GM12892 (cell line): ENCODE results near the gene ERMARD.

Experiments used
- DNase-seq: peaks from one replicate; pipeline ENCODE4 v3.0.0; 2011; ENCODE audit not compliant: insufficient read length
- FAIRE-seq: peaks from 2 replicates; lab custom pipeline; 2011; peaks lifted over from hg19 to GRCh38; lab: Jason Lieb, UNC
- POLR2A ChIP-seq: IDR thresholded peaks from 2 replicates; pipeline ENCODE4 v1.6.1; 2011; ENCODE audit warnings: low read depth, low read length, control low read depth
- POLR2AphosphoS5 ChIP-seq: IDR thresholded peaks from 2 replicates; pipeline ENCODE4 v1.6.1; 2011; ENCODE audit warnings: low read depth, low read length, control low read depth
- TAF1 ChIP-seq: IDR thresholded peaks from 2 replicates; pipeline ENCODE4 v1.6.1; 2011; ENCODE audit warnings: low read depth, mild to moderate bottlenecking, control low read depth, low read length, borderline replicate concordance

ERMARD gene

DNA sequence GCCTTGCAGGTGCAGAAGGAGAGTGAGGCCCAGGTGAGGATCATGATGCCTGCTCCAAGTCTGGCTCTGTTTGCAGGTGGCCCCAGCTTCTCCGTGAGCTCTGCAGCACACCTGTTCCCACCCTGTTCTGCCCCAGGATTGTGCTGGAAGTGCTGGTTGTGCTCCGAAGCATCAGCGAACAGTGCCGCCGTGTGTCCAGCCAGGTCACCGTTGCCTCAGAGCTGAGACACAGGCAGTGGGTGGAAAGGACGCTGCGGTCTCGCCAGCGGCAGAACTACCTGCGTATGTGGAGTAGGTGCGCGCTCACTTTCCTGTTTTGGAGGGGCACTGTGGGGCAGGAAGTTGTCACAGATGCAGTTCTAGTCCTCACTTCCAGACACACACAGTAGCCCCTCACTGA lies 25.0 kb downstream of the ERMARD start:
- FAIRE-seq (no peak), DNase-seq (no peak)
- TF ChIP-seq TAF1 (no peak), POLR2AphosphoS5 (no peak), POLR2A (no peak)

DNA sequence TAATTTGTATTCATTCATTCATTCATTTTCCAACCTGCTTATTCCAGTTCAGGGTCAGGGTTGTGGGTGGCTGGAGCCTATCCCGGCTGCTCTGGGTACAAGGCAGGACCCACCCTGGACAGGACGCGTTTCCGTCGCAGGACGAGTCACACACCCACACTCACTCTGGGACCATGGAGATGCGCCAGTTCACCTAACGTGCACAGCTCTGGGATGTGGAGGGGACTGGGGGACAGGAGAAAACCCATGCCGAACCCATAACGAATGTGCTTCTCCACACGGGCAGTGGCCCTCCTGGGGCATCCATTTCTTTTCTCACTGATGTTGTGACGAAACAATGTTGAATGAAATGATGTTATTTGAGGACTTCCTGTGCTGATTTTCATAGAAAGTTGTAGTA lies 26.5 kb downstream of the ERMARD start:
- FAIRE-seq: no peak
- DNase-seq: no peak

DNA sequence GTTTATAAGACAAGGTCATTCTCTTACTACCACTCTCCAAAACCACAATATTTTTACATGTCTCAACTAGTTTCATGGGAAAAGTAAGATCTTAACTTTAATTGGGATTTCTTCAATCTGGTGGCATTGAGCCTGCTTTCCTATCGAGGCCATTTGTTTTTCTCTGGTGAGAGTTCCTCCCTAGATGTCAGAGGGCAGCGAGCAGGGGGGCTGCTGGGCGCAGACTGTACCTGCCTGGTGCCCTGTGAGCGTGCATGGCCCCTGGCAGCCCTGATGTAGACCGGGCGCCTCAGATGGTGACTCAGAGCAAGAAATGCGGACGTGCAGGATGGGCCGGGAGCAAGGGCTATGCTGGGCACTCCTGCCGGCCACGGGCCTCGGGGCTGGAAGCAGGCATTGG lies 27.2 kb downstream of the ERMARD start:
- TF ChIP-seq TAF1 (no peak), POLR2A (no peak), POLR2AphosphoS5 (no peak)
- no peak for FAIRE-seq
- no peak for DNase-seq

More for the DNA sequence above, 26.5 kb downstream of the ERMARD start:
- TF ChIP-seq POLR2AphosphoS5 (no peak), POLR2A (no peak), TAF1 (no peak)

DNA sequence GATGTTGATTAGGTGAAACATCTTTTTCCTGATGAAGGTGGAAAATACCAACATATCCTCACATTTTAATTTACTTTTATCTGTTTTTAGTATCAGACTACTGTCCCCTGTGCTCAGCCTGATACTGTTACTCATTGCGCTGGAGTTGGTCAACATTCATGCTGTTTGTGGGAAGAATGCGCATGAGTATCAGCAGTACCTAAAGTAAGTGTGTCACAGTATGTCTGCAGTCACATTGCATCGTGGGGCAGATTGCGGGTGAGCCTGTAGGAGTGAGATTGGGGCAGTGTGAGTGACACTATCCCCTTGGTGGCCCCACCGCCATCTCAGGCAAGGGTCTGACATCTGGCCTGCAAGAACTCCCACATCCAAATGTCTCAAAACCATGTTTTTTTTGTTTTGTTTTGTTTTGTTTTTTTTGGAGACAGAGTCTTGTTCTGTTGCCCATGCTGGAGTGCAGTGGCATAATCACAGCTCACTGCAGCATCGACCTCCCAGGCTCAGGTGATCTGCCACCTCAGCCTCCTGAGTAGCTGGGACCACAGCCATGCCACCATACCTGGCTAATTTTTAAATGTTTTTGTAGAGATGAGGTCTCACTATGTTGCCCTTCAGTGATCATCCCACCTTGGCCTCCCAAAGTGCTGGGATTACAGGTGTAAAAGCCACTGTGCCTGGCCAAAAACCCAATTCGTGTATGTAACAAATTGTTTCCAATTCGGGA lies 27.8 kb downstream of the ERMARD start:
- DNase-seq: no peak
- no peak for TF ChIP-seq POLR2AphosphoS5
- no peak for FAIRE-seq

DNA sequence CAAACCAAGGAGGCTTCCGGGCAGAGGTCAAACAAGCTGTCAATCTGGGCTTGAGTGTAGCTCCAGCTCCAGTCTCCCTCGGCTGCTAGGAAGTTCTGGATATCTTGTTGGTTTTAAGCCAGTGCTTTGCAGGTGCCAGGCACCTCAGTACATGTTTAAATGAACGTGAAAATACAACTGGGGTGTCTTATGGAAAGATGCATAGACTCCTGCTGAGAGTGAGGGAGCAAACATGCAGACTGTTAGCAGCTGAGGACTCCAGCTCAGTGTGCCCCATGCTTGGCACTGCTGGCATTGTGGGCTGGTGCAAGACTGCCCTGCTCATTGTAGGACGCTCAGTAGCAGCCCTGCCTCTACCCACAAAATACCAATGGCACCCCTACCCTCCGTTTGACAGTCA lies 28.5 kb downstream of the ERMARD start:
- DNase-seq: no peak
- FAIRE-seq: no peak
- TF ChIP-seq POLR2AphosphoS5 (no peak), POLR2A (no peak)

DNA sequence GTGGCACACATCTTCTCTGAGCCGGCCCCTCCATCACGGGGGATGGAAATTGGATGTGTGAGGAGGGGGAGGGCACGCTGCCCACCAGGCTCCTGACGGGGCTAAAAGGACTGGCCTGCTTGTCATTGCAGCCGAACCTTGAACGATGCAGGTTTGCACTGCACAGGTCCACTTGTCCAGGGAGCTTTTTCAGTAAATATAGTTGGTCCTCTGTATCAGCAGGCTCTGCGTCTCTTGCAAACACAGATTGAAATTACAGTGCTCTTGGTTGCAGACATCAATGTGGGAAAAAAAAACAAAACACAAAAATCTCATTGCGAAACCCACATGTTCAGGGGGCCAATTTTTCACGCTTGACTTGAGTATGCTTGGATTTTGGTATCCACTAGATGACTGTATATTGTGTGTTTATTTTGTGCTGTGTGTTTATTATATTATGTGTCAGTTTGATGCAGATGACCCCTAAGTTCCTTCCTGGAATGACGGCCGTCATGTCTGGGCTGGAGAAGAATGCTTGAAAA lies 29.2 kb downstream of the ERMARD start:
- no peak for FAIRE-seq
- TF ChIP-seq TAF1: no peak
- no peak for TF ChIP-seq POLR2AphosphoS5
- no peak for TF ChIP-seq POLR2A

DNA sequence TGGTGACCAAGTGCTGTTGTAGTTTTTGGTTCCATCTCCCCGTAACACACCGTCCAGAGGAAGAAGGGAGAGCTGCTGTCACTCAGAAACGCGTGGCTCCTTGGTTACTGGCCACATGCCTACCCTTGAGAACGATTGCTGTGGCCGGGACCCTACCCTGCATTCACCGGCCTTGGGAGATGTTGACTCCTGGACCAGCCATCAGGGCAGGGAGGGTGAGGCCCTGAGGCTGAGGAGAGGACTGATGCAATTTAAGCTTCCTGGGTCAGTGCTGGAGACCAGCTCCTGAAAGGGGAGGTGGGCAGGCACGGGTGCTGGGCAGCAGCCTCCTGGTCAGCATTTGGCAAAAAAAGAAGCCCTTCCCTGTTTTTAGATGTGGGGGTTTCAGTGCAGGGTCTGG lies 31.5 kb downstream of the ERMARD start:
- DNase-seq (no peak), FAIRE-seq (no peak)
- no peak for TF ChIP-seq TAF1
- TF ChIP-seq POLR2A: no peak
- TF ChIP-seq POLR2AphosphoS5: no peak

More for the DNA sequence above, 29.2 kb downstream of the ERMARD start:
- DNase-seq: no peak

DNA sequence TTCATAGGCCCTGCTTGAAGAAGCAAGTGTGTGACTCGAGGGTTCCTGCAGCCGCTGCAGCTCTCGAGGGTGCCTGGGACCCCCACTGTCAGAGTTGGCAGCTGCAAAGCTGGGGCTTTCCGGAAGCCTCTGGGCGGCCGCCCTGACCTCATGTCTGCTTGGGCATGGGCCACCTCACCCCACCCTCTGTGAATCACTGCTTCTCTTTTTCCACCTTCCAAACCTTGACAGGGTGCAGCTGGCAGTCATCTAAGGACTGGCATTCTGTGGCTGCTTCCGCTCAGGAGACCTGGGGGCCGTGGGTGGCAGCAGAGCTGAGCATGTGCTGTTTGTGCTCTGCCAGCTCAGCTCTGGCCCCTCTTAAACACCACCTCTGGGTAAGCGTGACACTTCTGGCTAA lies 32.0 kb downstream of the ERMARD start:
- TF ChIP-seq POLR2AphosphoS5: no peak
- no peak for FAIRE-seq

DNA sequence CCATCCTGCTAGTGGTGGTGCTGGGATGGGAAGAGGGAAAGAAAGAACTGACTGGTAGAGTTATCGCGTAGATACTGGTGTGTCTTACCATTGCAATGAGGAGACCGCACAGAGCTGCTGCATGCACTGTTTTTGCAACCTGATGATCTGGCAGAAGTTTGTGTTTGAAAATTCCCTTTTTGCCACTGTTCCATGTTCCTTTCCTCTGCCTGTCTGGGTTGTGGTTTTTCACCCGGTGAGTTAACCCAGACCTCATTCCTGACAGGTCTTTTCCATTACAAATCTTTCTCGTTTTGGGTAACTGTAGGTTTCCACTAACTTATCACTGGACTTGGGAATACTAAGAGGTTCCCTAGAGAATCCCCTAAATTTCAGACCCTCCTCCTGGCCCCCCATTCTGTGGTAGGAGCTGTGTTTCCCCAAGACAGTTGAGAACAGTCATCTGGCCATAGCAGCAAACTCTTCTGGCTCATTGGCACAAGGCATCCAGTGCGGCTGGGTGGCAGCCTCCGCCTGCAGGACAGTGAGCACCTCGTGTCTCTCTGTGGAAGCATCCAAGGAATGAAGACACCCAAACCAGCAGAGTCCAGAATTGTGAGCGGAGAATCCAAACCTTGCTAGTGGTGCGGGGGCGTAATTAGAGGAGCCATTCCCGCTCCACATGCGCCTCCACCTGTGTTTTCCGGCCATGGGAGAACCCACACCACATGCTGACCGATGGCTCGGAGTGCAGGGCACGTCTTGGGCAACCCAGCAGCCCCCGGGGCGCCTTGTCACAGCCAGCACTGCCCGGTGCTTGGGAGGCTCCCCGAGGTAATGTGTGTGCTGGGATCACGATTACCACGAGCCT lies 32.8 kb downstream of the ERMARD start:
- no peak for TF ChIP-seq POLR2A
- TF ChIP-seq TAF1: no peak
- FAIRE-seq (no peak), DNase-seq (no peak)

More for the DNA sequence above, 32.0 kb downstream of the ERMARD start:
- DNase-seq: no peak

DNA sequence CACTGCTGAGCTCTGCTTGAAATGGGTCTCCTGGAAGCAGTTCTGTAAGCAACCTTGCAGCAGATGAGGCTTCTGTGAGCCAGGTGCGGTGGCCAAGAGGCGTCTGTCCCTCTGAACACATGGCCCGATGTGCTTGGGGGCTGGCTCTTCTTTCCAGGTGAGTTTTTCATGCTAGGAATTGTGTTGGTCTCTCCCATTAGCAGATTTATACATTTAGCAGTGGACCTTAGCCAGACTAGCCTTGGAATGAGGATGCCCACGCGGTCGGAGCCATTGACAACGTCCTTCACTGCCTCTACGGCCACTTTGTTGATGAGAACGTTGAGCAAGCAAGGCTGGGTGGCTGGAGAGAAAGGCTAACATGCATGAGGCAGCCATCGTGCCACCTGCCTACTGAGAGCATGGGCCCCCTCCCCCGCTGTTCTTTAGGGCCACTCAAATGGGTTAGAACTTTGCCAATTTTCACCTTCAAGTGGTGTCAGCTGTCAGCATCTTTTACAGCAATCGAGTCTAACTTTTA lies 33.5 kb downstream of the ERMARD start:
- no peak for FAIRE-seq
- TF ChIP-seq TAF1 (no peak), POLR2AphosphoS5 (no peak), POLR2A (no peak)
- DNase-seq: no peak

DNA sequence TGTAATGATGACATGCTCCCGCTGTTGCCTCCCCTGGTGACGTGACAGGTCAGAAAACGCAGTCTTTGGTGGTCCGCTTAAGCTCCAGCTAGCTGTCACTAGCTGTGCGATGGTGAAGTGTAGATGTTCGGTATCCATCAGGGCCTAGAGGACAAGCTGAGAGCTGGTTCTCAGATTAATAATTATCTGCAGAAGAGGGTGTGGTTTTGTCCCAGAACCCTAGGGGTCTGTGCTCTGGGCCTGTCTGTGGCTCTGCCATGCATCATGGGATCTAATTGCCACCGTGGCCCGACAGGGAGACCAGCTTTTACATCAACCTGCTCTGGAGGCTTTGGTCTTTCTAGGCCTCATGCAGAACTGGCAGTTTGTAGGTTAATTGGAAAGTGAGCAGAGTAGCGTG lies 34.1 kb downstream of the ERMARD start:
- TF ChIP-seq POLR2A: no peak
- no peak for TF ChIP-seq TAF1
- TF ChIP-seq POLR2AphosphoS5: no peak

DNA sequence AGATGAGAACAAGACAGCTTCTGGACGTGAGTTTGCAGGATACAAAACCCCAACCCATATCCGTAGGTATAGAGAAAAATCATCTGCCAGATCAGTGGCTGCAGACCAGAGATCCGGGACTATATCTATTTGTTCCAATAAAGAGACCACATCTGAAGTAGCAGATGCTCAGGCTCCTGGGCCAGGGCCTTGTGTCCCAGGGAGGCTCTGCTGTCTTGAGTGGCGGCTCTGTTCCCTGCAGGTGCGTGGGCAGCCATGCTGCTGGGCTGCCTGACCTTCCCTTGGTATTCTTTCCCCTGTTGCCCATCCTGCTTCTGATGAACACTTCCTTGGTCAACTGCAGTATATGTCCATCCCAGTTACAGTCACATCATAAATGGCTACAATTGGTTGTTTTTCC lies 34.9 kb downstream of the ERMARD start:
- DNase-seq (no peak), FAIRE-seq (no peak)
- no peak for TF ChIP-seq TAF1

More for the DNA sequence above, 34.1 kb downstream of the ERMARD start:
- FAIRE-seq (no peak), DNase-seq (no peak)
